ENCODE data around the gene LARP4. TPM values are rescaled to one million over a fixed set of nuclear protein-coding genes. Genes with fewer than 3 reads are reported as not detected.
A peak's percentile ranks its signal among the peaks of the same experiment; 100 is the strongest.
"Not testable (repeated sequence)": the region's sequence is repeated elsewhere in the genome, so short reads cannot be mapped to it uniquely, and the experiment has no call there.

Gene LARP4
- total RNA-seq, 4 donors from 2014 or later, result 44.5 to 81.5 (median 58.4) TPM

GRCh38 chr12:50419112-50419909 lies 18.6 kb downstream of the LARP4 start:
- TF ChIP-seq CTCF (IDR thresholded peaks at IDR 0.05), result no peak
- no peak for DNase-seq (ENCODE audit: low spot score)
- ATAC-seq (ENCODE audit: low FRiP score), result no peak

GRCh38 chr12:50422855-50423254 lies 22.2 kb downstream of the LARP4 start:
- not testable (repeated sequence) for DNase-seq (ENCODE audit: low spot score); ATAC-seq (ENCODE audit: low FRiP score)

- not testable (repeated sequence) for ATAC-seq (ENCODE audit: low FRiP score); DNase-seq (ENCODE audit: low spot score)
These were observed 22.7 kb downstream of the LARP4 start for GRCh38 chr12:50423342-50423741.

- DNase-seq (ENCODE audit: low spot score), result no peak
- TF ChIP-seq CTCF (IDR thresholded peaks at IDR 0.05), result no peak
- ATAC-seq (ENCODE audit: low FRiP score), result no peak
These were observed 25.0 kb downstream of the LARP4 start for GRCh38 chr12:50425589-50426258.

GRCh38 chr12:50431656-50432055 lies 31.0 kb downstream of the LARP4 start:
- not testable (repeated sequence) for ATAC-seq (ENCODE audit: low FRiP score); DNase-seq (ENCODE audit: low spot score)

GRCh38 chr12:50440288-50440687 lies 39.6 kb downstream of the LARP4 start:
- TF ChIP-seq CTCF (IDR thresholded peaks at IDR 0.05), result no peak
- DNase-seq (ENCODE audit: low spot score) (no peak), ATAC-seq (ENCODE audit: low FRiP score) (no peak)

GRCh38 chr12:50441763-50442162 lies 41.1 kb downstream of the LARP4 start:
- ATAC-seq (ENCODE audit: low FRiP score) (peak; percentile 19), DNase-seq (ENCODE audit: low spot score) (no peak)

More at GRCh38 chr12:50441763-50442162, 41.1 kb downstream of the LARP4 start:
- no peak for TF ChIP-seq CTCF (IDR thresholded peaks at IDR 0.05)

All from omental fat pad (tissue), 4 donors.